Measurements from ENCODE around the gene NELFB.

The NELFB gene

GRCh38 chr9:137254624-137255447 is at the start of gene NELFB:
NELFB (plus strand) TSS chr9:137255327.
- peak within 1 kb of the TSS; percentile 98 for H3K4me3 ChIP-seq (ENCODE audit: low read depth, low read length)
- peak; percentile 27 for DNase-seq (ENCODE audit: low read depth)
- TF ChIP-seq CTCF (IDR thresholded peaks at IDR 0.05; ENCODE audit: control insufficient read depth, extremely low read depth, insufficient read depth): no peak

- no peak for TF ChIP-seq CTCF (IDR thresholded peaks at IDR 0.05; ENCODE audit: control insufficient read depth, extremely low read depth, insufficient read depth)
- no peak for DNase-seq (ENCODE audit: low read depth)
- peak overlapping the region; percentile 85 for H3K4me3 ChIP-seq (ENCODE audit: low read depth, low read length)
Measured at GRCh38 chr9:137206602-137207001, 48.5 kb upstream of the NELFB start.

GRCh38 chr9:137211532-137211931 is 43.6 kb upstream of the NELFB start:
- no peak overlapping the region for H3K4me3 ChIP-seq (ENCODE audit: low read depth, low read length)
- no peak for DNase-seq (ENCODE audit: low read depth)
- TF ChIP-seq CTCF (IDR thresholded peaks at IDR 0.05; ENCODE audit: control insufficient read depth, extremely low read depth, insufficient read depth): no peak

GRCh38 chr9:137212520-137212919 is 42.6 kb upstream of the NELFB start:
- TF ChIP-seq CTCF (IDR thresholded peaks at IDR 0.05; ENCODE audit: control insufficient read depth, extremely low read depth, insufficient read depth): no peak
- no peak for DNase-seq (ENCODE audit: low read depth)
- no peak overlapping the region for H3K4me3 ChIP-seq (ENCODE audit: low read depth, low read length)

GRCh38 chr9:137213160-137214060 is 41.7 kb upstream of the NELFB start:
- TF ChIP-seq CTCF (IDR thresholded peaks at IDR 0.05; ENCODE audit: control insufficient read depth, extremely low read depth, insufficient read depth): no peak
- no peak overlapping the region for H3K4me3 ChIP-seq (ENCODE audit: low read depth, low read length)
- DNase-seq (ENCODE audit: low read depth): no peak

GRCh38 chr9:137214620-137215019 is 40.5 kb upstream of the NELFB start:
- no peak for TF ChIP-seq CTCF (IDR thresholded peaks at IDR 0.05; ENCODE audit: control insufficient read depth, extremely low read depth, insufficient read depth)
- no peak for DNase-seq (ENCODE audit: low read depth)
- H3K4me3 ChIP-seq (ENCODE audit: low read depth, low read length): no peak overlapping the region

Data from LNCaP clone FGC (cell line).